ENCODE measurements around the gene BCLAF1.

Gene BCLAF1

GRCh38 chr6:136236466-136237293 is 53.0 kb downstream of the BCLAF1 start:
- TF ChIP-seq ZNF8 (CRISPR knock-in tag; IDR thresholded peaks at IDR 0.05): no peak
- TF ChIP-seq TCF4 (CRISPR knock-in tag; IDR thresholded peaks at IDR 0.05; ENCODE audit: borderline replicate concordance): 0 out of 2 replicates have a peak, but pooled peaks have one; percentile 41
- TF ChIP-seq ZFP30 (CRISPR knock-in tag; IDR thresholded peaks at IDR 0.05): no peak
- no peak for TF ChIP-seq PPARA (CRISPR knock-in tag; IDR thresholded peaks at IDR 0.05; ENCODE audit: borderline replicate concordance)
- no peak for TF ChIP-seq RARB (CRISPR knock-in tag; IDR thresholded peaks at IDR 0.05)
- ATAC-seq: no peak

GRCh38 chr6:136235233-136235564 is 54.4 kb downstream of the BCLAF1 start:
- TF ChIP-seq ESRRG (CRISPR knock-in tag; IDR thresholded peaks at IDR 0.05) (no peak), GLIS3 (CRISPR knock-in tag; IDR thresholded peaks at IDR 0.05) (no peak), TCF4 (CRISPR knock-in tag; IDR thresholded peaks at IDR 0.05; ENCODE audit: borderline replicate concordance) (no peak), SNAI2 (CRISPR knock-in tag; IDR thresholded peaks at IDR 0.05) (no peak), ISL1 (CRISPR knock-in tag; IDR thresholded peaks at IDR 0.05) (no peak), PATZ1 (CRISPR knock-in tag; IDR thresholded peaks at IDR 0.05; ENCODE audit: borderline replicate concordance) (no peak), ZNF70 (CRISPR knock-in tag; IDR thresholded peaks at IDR 0.05) (no peak), ZC3H10 (CRISPR knock-in tag; IDR thresholded peaks at IDR 0.05) (no peak), ZFP3 (CRISPR knock-in tag; IDR thresholded peaks at IDR 0.05) (no peak), ZFP30 (CRISPR knock-in tag; IDR thresholded peaks at IDR 0.05) (no peak), OSR1 (CRISPR knock-in tag; IDR thresholded peaks at IDR 0.05) (no peak), PPARA (CRISPR knock-in tag; IDR thresholded peaks at IDR 0.05; ENCODE audit: borderline replicate concordance) (no peak), TSHZ2 (CRISPR knock-in tag; IDR thresholded peaks at IDR 0.05) (no peak), ZNF8 (CRISPR knock-in tag; IDR thresholded peaks at IDR 0.05) (no peak), BACH2 (CRISPR knock-in tag; IDR thresholded peaks at IDR 0.05; ENCODE audit: borderline replicate concordance) (no peak), TOX (CRISPR knock-in tag; IDR thresholded peaks at IDR 0.05; ENCODE audit: borderline replicate concordance) (no peak), RARB (CRISPR knock-in tag; IDR thresholded peaks at IDR 0.05) (no peak), CSDC2 (CRISPR knock-in tag; IDR thresholded peaks at IDR 0.05) (no peak), CREB5 (CRISPR knock-in tag; IDR thresholded peaks at IDR 0.05; ENCODE audit: low read depth) (no peak)
- TF ChIP-seq, protein P1, sequence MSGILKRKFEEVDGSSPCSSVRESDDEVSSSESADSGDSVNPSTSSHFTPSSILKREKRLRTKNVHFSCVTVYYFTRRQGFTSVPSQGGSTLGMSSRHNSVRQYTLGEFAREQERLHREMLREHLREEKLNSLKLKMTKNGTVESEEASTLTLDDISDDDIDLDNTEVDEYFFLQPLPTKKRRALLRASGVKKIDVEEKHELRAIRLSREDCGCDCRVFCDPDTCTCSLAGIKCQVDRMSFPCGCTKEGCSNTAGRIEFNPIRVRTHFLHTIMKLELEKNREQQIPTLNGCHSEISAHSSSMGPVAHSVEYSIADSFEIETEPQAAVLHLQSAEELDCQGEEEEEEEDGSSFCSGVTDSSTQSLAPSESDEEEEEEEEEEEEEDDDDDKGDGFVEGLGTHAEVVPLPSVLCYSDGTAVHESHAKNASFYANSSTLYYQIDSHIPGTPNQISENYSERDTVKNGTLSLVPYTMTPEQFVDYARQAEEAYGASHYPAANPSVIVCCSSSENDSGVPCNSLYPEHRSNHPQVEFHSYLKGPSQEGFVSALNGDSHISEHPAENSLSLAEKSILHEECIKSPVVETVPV (CRISPR knock-in tag; IDR thresholded peaks at IDR 0.05): no peak
- no peak for ATAC-seq

- no peak for ATAC-seq
Measured at GRCh38 chr6:136232701-136233100, 56.9 kb downstream of the BCLAF1 start.

More at GRCh38 chr6:136232701-136233100, 56.9 kb downstream of the BCLAF1 start:
- TF ChIP-seq CSDC2 (CRISPR knock-in tag; IDR thresholded peaks at IDR 0.05) (no peak), TCF4 (CRISPR knock-in tag; IDR thresholded peaks at IDR 0.05; ENCODE audit: borderline replicate concordance) (no peak), TSHZ2 (CRISPR knock-in tag; IDR thresholded peaks at IDR 0.05) (no peak), POU6F1 (CRISPR knock-in tag; IDR thresholded peaks at IDR 0.05; ENCODE audit: borderline replicate concordance, low read depth) (no peak), ZC3H10 (CRISPR knock-in tag; IDR thresholded peaks at IDR 0.05) (no peak), OSR1 (CRISPR knock-in tag; IDR thresholded peaks at IDR 0.05) (no peak), TOX (CRISPR knock-in tag; IDR thresholded peaks at IDR 0.05; ENCODE audit: borderline replicate concordance) (no peak), ARNTL (CRISPR knock-in tag; IDR thresholded peaks at IDR 0.05; ENCODE audit: borderline replicate concordance, low read depth) (no peak), PPARA (CRISPR knock-in tag; IDR thresholded peaks at IDR 0.05; ENCODE audit: borderline replicate concordance) (no peak)
